ENCODE data around the gene CDKN1A.

CDKN1A gene

GRCh38 chr6:36678488-36679042 lies at the start of gene CDKN1A:
Gene CDKN1A, plus strand, starts transcription at chr6:36678714. Its CDS starts 5,388 bp downstream, at chr6:36684102.
- TF ChIP-seq CTCF (IDR thresholded peaks at IDR 0.05; ENCODE audit: low read depth, low read length, missing control alignments), result no peak
- DNase-seq (ENCODE audit: low read depth), result peak; percentile 66
- in situ Hi-C loops (cut with HindIII; ENCODE audit: low sequenced_read_pairs), result no loop called here
- H3K4me3 ChIP-seq (ENCODE audit: low read depth, low read length), result peak within 1 kb of the TSS; percentile 98

GRCh38 chr6:36629784-36630183 lies 48.7 kb upstream of the CDKN1A start:
- DNase-seq (ENCODE audit: low read depth), result no peak
- no peak overlapping the region for H3K4me3 ChIP-seq (ENCODE audit: low read depth, low read length)
- in situ Hi-C loops (cut with HindIII; ENCODE audit: low sequenced_read_pairs), result no loop called here
- TF ChIP-seq CTCF (IDR thresholded peaks at IDR 0.05; ENCODE audit: low read depth, low read length, missing control alignments), result no peak

GRCh38 chr6:36631326-36632011 lies 47.0 kb upstream of the CDKN1A start:
- no peak overlapping the region for H3K4me3 ChIP-seq (ENCODE audit: low read depth, low read length)
- TF ChIP-seq CTCF (IDR thresholded peaks at IDR 0.05; ENCODE audit: low read depth, low read length, missing control alignments), result no peak
- in situ Hi-C loops (cut with HindIII; ENCODE audit: low sequenced_read_pairs), result no loop called here
- no peak for DNase-seq (ENCODE audit: low read depth)

GRCh38 chr6:36633370-36633769 lies 45.1 kb upstream of the CDKN1A start:
- in situ Hi-C loops (cut with HindIII; ENCODE audit: low sequenced_read_pairs), result no loop called here
- TF ChIP-seq CTCF (IDR thresholded peaks at IDR 0.05; ENCODE audit: low read depth, low read length, missing control alignments), result no peak
- no peak for DNase-seq (ENCODE audit: low read depth)
- H3K4me3 ChIP-seq (ENCODE audit: low read depth, low read length), result no peak overlapping the region

GRCh38 chr6:36633915-36634314 lies 44.6 kb upstream of the CDKN1A start:
- no peak for TF ChIP-seq CTCF (IDR thresholded peaks at IDR 0.05; ENCODE audit: low read depth, low read length, missing control alignments)
- H3K4me3 ChIP-seq (ENCODE audit: low read depth, low read length), result no peak overlapping the region
- in situ Hi-C loops (cut with HindIII; ENCODE audit: low sequenced_read_pairs), result no loop called here
- peak; percentile 95 for DNase-seq (ENCODE audit: low read depth)

- no peak overlapping the region for H3K4me3 ChIP-seq (ENCODE audit: low read depth, low read length)
- no peak for DNase-seq (ENCODE audit: low read depth)
- TF ChIP-seq CTCF (IDR thresholded peaks at IDR 0.05; ENCODE audit: low read depth, low read length, missing control alignments), result no peak
- in situ Hi-C loops (cut with HindIII; ENCODE audit: low sequenced_read_pairs), result no loop called here
These were observed 44.0 kb upstream of the CDKN1A start for GRCh38 chr6:36634317-36635108.

Data from astrocyte of the cerebellum (primary cell).